Measurements from ENCODE around the gene STX18. TPM values are rescaled to one million over a fixed set of nuclear protein-coding genes. Genes with fewer than 3 reads are reported as not detected.

STX18 gene
- total RNA-seq, 6 donors from 2014 or later = 23.7 to 48.1 (median 29.2) TPM

GRCh38 chr4:4374388-4375098 lies 167.3 kb downstream of the STX18 start:
- H3K4me1 ChIP-seq = no peaks in the 10 kb centered on the region
- 81 to 86% methylated on average over 6 of the region's 6 CpGs for WGBS, 2 donors
- H3K4me3 ChIP-seq = no peak overlapping the region
- ATAC-seq (ENCODE audit: low FRiP score in 2 of 2) (no peak), DNase-seq (no peak)
- no peaks in the 10 kb centered on the region for H3K27me3 ChIP-seq
- TF ChIP-seq POLR2AphosphoS5 (IDR thresholded peaks at IDR 0.05) (no peak), POLR2A (IDR thresholded peaks at IDR 0.05) (no peak), EP300 (IDR thresholded peaks at IDR 0.05) (no peak), CTCF (IDR thresholded peaks at IDR 0.05) (no peak)
- H3K27ac ChIP-seq = no peak overlapping the region
- no peaks in the 10 kb centered on the region for H3K36me3 ChIP-seq
- H3K9me3 ChIP-seq = no peaks in the 10 kb centered on the region

Other genes with a start within 250 kb of the STX18 start
- 1 to 10 TPM in 4 of 6 donors, under 1 TPM in 1, not detected in 1; 0.29 to 3.8 (median 1.3) TPM for gene NSG1, start 154.9 kb downstream of the STX18 start, total RNA-seq